Measurements from ENCODE around the gene BICC1. TPM values are rescaled to one million over a fixed set of nuclear protein-coding genes. Genes with fewer than 3 reads are reported as not detected.

The BICC1 gene
- total RNA-seq, 1 experiment from 2014 or later, result 15.1 TPM

- H3K27me3 ChIP-seq, result no peaks in the 10 kb centered on the region
- no peak for DNase-seq
- peaks cover 6% of the 10 kb centered on the region; the same call in 1 of the 2 replicates for H3K4me1 ChIP-seq
- no peak overlapping the region for H3K27ac ChIP-seq
- no peaks in the 10 kb centered on the region for H3K36me3 ChIP-seq
- H3K4me3 ChIP-seq, result no peak overlapping the region
- no peaks in the 10 kb centered on the region for H3K9me3 ChIP-seq (replicated peaks)
Observed at GRCh38 chr10:58568428-58568935, 55.8 kb downstream of the BICC1 start.

DNA sequence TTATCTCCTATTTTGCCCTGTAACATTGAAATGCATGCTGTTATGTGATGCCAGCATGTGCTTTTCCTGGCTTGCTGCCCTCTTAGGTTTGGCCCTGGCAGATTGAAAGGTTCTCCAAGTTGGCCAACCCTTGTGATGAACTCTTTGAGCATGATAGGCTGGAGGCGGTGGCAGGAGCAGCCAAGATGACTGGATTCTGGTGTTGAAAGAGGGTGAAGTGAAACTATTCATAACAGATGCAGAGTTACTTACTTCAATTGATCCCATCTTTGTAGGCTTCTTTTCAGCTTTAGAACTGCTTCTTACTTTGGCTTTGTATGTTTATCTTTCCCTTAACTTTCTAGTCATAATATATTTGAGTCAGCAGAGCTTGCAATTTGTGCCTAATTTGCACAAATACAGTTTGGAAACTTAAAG, 57.6 kb downstream of the BICC1 start:
- Histone ChIP-seq H3K27ac (no peak overlapping the region), H3K36me3 (no peaks in the 10 kb centered on the region), H3K27me3 (no peaks in the 10 kb centered on the region), H3K4me1 (no peaks in the 10 kb centered on the region; the same call in 1 of the 2 replicates), H3K4me3 (no peak overlapping the region), H3K9me3 (replicated peaks) (no peaks in the 10 kb centered on the region)
- DNase-seq, result no peak

GRCh38 chr10:58570979-58571378, 58.3 kb downstream of the BICC1 start:
- DNase-seq, result no peak
- H3K27ac ChIP-seq, result no peak overlapping the region

GRCh38 chr10:58573144-58573543, 60.5 kb downstream of the BICC1 start:
- no peaks in the 10 kb centered on the region for H3K27me3 ChIP-seq
- H3K36me3 ChIP-seq, result no peaks in the 10 kb centered on the region
- DNase-seq, result no peak
- H3K4me3 ChIP-seq, result no peak overlapping the region
- H3K4me1 ChIP-seq, result no peaks in the 10 kb centered on the region
- H3K27ac ChIP-seq, result no peak overlapping the region
- H3K9me3 ChIP-seq (replicated peaks), result no peaks in the 10 kb centered on the region

More at GRCh38 chr10:58570979-58571378, 58.3 kb downstream of the BICC1 start:
- no peaks in the 10 kb centered on the region for H3K9me3 ChIP-seq (replicated peaks)
- H3K4me1 ChIP-seq, result no peaks in the 10 kb centered on the region
- no peak overlapping the region for H3K4me3 ChIP-seq
- H3K27me3 ChIP-seq, result no peaks in the 10 kb centered on the region
- no peaks in the 10 kb centered on the region for H3K36me3 ChIP-seq

GRCh38 chr10:58574058-58574457, 61.4 kb downstream of the BICC1 start:
- Histone ChIP-seq H3K4me3 (no peak overlapping the region), H3K27me3 (no peaks in the 10 kb centered on the region), H3K9me3 (replicated peaks) (no peaks in the 10 kb centered on the region), H3K36me3 (no peaks in the 10 kb centered on the region), H3K4me1 (no peaks in the 10 kb centered on the region), H3K27ac (no peak overlapping the region)
- no peak for DNase-seq

DNA sequence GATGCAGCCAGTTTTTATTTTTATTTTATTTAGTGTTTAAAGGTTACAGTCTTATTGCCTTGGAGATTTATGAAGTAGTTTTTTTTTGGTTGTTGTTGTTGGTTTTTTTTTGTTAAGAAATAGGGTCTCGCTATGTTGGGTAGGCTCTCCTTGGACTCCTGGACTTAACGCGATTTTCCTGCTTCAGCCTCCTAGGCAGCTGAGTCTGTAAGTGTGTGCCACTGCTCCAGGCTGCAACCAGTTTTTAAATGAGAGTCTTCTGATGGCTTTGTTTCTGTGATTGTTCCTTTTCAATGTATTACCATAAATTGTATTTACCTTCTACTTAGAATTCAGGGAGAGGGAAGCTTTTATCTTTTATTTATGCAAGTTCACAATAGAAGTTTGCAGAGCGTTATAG, 62.8 kb downstream of the BICC1 start:
- no peak for DNase-seq

GRCh38 chr10:58576751-58577436, 64.2 kb downstream of the BICC1 start:
- Histone ChIP-seq H3K36me3 (no peaks in the 10 kb centered on the region), H3K27me3 (no peaks in the 10 kb centered on the region), H3K4me1 (no peaks in the 10 kb centered on the region), H3K27ac (no peak overlapping the region), H3K4me3 (no peak overlapping the region), H3K9me3 (replicated peaks) (no peaks in the 10 kb centered on the region)
- no peak for DNase-seq

More for the DNA sequence above, 62.8 kb downstream of the BICC1 start:
- H3K36me3 ChIP-seq, result no peaks in the 10 kb centered on the region
- no peak overlapping the region for H3K4me3 ChIP-seq
- no peaks in the 10 kb centered on the region for H3K4me1 ChIP-seq
- H3K27ac ChIP-seq, result no peak overlapping the region
- H3K27me3 ChIP-seq, result no peaks in the 10 kb centered on the region
- no peaks in the 10 kb centered on the region for H3K9me3 ChIP-seq (replicated peaks)

- no peak for DNase-seq
- H3K27me3 ChIP-seq, result no peaks in the 10 kb centered on the region
- no peaks in the 10 kb centered on the region for H3K9me3 ChIP-seq (replicated peaks)
- H3K27ac ChIP-seq, result no peak overlapping the region
- no peaks in the 10 kb centered on the region for H3K4me1 ChIP-seq
- no peaks in the 10 kb centered on the region for H3K36me3 ChIP-seq
- no peak overlapping the region for H3K4me3 ChIP-seq
Observed at GRCh38 chr10:58577437-58577777, 64.7 kb downstream of the BICC1 start.

DNA sequence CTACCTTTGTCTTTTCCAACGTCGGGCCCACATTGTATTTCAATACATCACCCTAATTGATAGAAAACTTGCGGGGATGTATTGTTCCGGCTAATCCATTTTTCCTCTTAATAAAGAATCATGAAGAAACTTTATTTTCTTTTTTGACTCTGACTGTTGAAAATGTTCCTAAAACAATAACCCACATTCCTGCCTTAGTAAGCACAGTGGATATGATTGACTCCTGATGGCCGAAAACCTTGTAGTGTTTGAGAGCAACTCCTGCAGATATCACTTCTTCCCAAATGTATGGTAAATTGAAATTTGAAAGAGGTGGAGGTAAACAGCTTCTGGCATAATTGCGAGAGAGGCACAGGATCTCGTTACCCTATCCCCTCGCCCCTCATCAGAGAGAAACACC, 65.7 kb downstream of the BICC1 start:
- no peak overlapping the region for H3K27ac ChIP-seq
- H3K36me3 ChIP-seq, result no peaks in the 10 kb centered on the region
- H3K27me3 ChIP-seq, result no peaks in the 10 kb centered on the region
- no peaks in the 10 kb centered on the region for H3K9me3 ChIP-seq (replicated peaks)
- no peaks in the 10 kb centered on the region for H3K4me1 ChIP-seq
- DNase-seq, result no peak
- H3K4me3 ChIP-seq, result no peak overlapping the region

- Histone ChIP-seq H3K4me1 (no peaks in the 10 kb centered on the region), H3K9me3 (replicated peaks) (no peaks in the 10 kb centered on the region), H3K27ac (no peak overlapping the region), H3K27me3 (no peaks in the 10 kb centered on the region), H3K36me3 (no peaks in the 10 kb centered on the region), H3K4me3 (no peak overlapping the region)
- no peak for DNase-seq
Observed at GRCh38 chr10:58579011-58579655, 66.5 kb downstream of the BICC1 start.

DNA sequence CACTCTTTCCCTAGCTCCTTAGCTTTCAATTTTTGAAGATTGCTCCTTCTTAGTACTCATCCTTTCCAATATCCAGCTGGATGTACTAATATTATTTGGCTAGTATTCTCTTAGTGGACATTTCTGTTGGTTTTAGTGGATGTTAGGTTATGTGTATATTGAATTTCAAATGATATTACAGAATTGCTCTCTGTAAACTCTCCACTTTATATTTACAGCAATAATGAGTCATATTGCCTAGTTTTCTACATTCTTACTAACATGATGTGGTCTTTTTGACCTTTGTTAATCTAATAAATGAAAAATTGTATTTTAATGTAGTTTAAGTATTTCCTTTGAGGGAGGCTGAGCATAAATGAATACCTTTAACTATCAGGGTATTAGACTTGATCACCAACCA, 69.4 kb downstream of the BICC1 start:
- no peaks in the 10 kb centered on the region for H3K4me1 ChIP-seq
- H3K36me3 ChIP-seq, result no peaks in the 10 kb centered on the region
- no peak for DNase-seq
- no peak overlapping the region for H3K27ac ChIP-seq
- no peaks in the 10 kb centered on the region for H3K27me3 ChIP-seq
- no peak overlapping the region for H3K4me3 ChIP-seq
- no peaks in the 10 kb centered on the region for H3K9me3 ChIP-seq (replicated peaks)

- no peaks in the 10 kb centered on the region for H3K4me1 ChIP-seq
- H3K4me3 ChIP-seq, result no peak overlapping the region
- H3K27me3 ChIP-seq, result no peaks in the 10 kb centered on the region
- no peak for DNase-seq
- no peak overlapping the region for H3K27ac ChIP-seq
- no peaks in the 10 kb centered on the region for H3K36me3 ChIP-seq
- no peaks in the 10 kb centered on the region for H3K9me3 ChIP-seq (replicated peaks)
Observed at GRCh38 chr10:58585435-58585834, 72.8 kb downstream of the BICC1 start.

GRCh38 chr10:58586282-58587245, 73.9 kb downstream of the BICC1 start:
- no peak overlapping the region for H3K27ac ChIP-seq
- H3K27me3 ChIP-seq, result no peaks in the 10 kb centered on the region
- H3K4me1 ChIP-seq, result no peaks in the 10 kb centered on the region
- DNase-seq, result no peak
- no peaks in the 10 kb centered on the region for H3K36me3 ChIP-seq
- H3K9me3 ChIP-seq (replicated peaks), result no peaks in the 10 kb centered on the region
- H3K4me3 ChIP-seq, result no peak overlapping the region

DNA sequence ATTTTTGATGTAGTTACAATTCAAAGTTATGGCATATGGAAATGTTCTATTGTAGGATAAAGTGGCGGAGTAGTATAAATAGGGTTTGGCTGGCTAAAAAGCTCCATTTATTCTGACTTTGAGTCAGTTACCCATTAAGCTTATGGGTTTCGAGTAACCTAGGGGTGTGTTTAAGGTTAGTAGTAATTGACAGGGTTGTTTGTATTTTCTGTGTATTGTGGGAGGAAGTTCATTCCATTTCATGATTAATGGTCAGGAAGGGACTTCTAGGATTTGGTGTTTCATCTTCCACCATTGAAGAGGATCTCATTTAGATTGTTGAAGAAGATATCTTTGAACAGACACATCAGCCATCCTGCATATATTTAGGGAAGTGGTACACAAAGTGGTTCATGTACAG, 75.0 kb downstream of the BICC1 start:
- Histone ChIP-seq H3K36me3 (no peaks in the 10 kb centered on the region), H3K4me1 (no peaks in the 10 kb centered on the region), H3K27me3 (no peaks in the 10 kb centered on the region), H3K4me3 (no peak overlapping the region), H3K9me3 (replicated peaks) (no peaks in the 10 kb centered on the region), H3K27ac (no peak overlapping the region)
- no peak for DNase-seq

All from SJCRH30 (cell line).